GM18858 (cell line): Measurements from ENCODE around the gene FN3K.

Experiments used
- ATAC-seq: cut with Tn5 transposase; IDR thresholded peaks from one replicate; pipeline ENCODE4 v1.9.1; 2021; ENCODE audit not compliant: unreplicated experiment

FN3K gene

GRCh38 chr17:82703036-82703745, 32.2 kb upstream of the FN3K start:
- ATAC-seq: no peak

GRCh38 chr17:82703935-82704865, 31.2 kb upstream of the FN3K start:
- ATAC-seq: no peak

GRCh38 chr17:82704886-82705285, 30.5 kb upstream of the FN3K start:
- no peak for ATAC-seq

GRCh38 chr17:82705756-82706155, 29.7 kb upstream of the FN3K start:
- ATAC-seq: no peak

- ATAC-seq: no peak
These were observed 26.3 kb upstream of the FN3K start for GRCh38 chr17:82709024-82709675.

- no peak for ATAC-seq
These were observed 25.5 kb upstream of the FN3K start for GRCh38 chr17:82709676-82710498.

GRCh38 chr17:82710499-82711232, 24.7 kb upstream of the FN3K start:
- no peak for ATAC-seq

GRCh38 chr17:82713071-82713723, 22.2 kb upstream of the FN3K start:
- ATAC-seq: no peak

DNA sequence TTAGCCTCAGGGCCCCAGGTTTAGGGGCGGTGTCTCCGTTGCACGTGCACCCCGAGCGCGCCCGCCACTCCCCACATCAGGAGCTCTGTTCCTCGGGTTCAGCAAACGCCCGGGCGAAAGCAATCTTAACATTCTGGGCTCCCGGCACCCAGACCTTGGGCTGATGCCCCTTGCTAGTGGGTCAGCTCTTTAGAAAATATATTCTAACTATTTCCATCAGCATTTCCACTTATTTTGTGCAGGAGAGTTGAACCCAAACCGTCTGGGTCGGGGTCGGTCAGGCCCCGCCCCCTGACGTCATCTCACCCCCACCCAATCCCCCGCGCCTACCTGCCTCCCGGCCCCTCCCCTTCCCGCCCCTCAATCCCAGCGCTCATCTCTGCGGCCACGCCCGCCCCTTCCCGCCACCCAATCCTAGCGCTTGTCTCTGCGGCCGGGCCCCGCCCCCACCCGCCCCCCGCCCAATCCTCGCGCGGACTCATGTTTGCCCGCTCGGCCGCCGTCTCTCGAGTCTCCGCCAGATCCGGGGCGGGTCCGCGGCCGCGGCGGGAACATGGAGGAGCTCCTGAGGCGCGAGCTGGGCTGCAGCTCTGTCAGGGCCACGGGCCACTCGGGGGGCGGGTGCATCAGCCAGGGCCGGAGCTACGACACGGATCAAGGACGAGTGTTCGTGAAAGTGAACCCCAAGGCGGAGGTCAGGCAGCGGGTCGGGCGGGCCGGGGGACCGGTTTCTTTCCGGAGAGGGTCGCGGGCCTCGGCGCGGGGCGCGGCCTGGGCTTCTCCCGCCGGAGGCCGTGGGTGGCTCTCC, 19.0 kb upstream of the FN3K start, which contains the start of gene FN3KRP:
Gene FN3KRP (plus strand): TSS at position 504 of the 808 bp plus-strand sequence. CDS start 50 bp downstream, at position 554.
- ATAC-seq: no peak

- ATAC-seq: no peak
These were observed 16.3 kb upstream of the FN3K start for GRCh38 chr17:82718986-82719685.

DNA sequence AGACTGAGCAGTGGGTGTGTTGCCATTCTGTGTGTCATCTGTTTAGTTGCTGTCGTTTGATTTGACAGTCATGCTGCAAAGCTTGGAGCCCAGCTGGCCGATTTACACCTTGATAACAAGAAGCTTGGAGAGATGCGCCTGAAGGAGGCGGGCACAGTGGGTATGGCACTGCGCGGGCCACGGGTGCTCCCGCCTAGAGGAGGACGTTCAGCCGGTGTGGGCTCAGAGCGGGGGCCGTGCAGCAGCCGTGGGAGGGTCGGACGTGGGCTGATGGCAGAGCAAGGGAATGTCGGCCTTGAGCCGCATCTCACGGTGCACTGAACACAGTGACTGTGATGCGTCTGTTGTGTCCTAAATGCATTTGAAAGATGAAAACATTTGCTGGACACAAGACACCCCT, 15.2 kb upstream of the FN3K start:
- no peak for ATAC-seq

GRCh38 chr17:82722341-82723013, 12.9 kb upstream of the FN3K start:
- no peak for ATAC-seq

DNA sequence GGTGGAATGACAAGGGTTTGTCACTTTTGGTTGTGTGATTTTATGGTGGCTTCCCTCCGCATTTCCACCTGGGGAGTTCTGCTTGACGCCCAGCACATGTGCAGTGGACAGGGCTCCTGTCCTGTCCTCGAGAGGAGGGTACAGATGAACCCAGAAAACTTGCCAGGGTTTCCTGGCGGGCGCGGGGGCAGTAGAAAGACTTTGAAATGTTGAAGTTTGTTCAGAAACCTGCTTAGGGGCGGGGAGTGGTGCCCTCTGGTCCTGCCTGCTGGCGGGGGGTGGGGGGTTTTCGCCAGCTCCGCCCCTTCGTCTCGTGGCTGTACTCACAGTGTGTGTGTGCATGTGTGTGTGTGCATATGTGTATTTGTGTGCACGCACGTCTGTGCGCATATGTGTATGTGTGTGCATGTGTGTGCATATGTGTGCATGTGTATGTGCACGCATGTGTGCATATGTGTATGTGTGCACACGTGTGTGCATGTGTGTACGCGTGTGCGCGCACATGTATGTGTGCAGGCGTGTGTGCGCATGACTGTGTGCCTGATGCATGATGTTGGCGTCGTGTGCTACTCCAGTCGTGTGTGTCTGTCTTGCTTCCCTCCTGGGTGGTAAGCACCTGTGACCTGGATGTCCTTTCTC, 12.1 kb upstream of the FN3K start:
- ATAC-seq: no peak

- no peak for ATAC-seq
These were observed 9.0 kb upstream of the FN3K start for GRCh38 chr17:82726427-82726826.

GRCh38 chr17:82729479-82730260, 5.7 kb upstream of the FN3K start:
- no peak for ATAC-seq

GRCh38 chr17:82732118-82732743, 3.2 kb upstream of the FN3K start:
- ATAC-seq: no peak
